Superior temporal gyrus (tissue), 1 donor: ENCODE results near the gene SMG1.
"Not testable (repeated sequence)": the region's sequence is repeated elsewhere in the genome, so short reads cannot be mapped to it uniquely, and the experiment has no call there.

ENCODE experiments used
- DNase-seq: peaks from one replicate; pipeline ENCODE4 v3.0.0-alpha.2; 2016; ENCODE audit errors: extremely low spot score

SMG1 gene

GRCh38 chr16:18762713-18763112, 163.5 kb downstream of the SMG1 start:
- not testable (repeated sequence) for DNase-seq

- not testable (repeated sequence) for DNase-seq
These were observed 166.3 kb downstream of the SMG1 start for GRCh38 chr16:18759598-18760520.

GRCh38 chr16:18757960-18758660, 168.1 kb downstream of the SMG1 start:
- not testable (repeated sequence) for DNase-seq

- DNase-seq: not testable (repeated sequence)
These were observed 169.6 kb downstream of the SMG1 start for GRCh38 chr16:18756639-18757038.
